HG03342 (cell line): Measurements from ENCODE around the gene AOAH.

Experiments
- ATAC-seq: cut with Tn5 transposase; IDR thresholded peaks from one replicate; pipeline ENCODE4 v1.9.1; 2021; ENCODE audit warnings: mild to moderate bottlenecking, moderate library complexity; ENCODE audit not compliant: unreplicated experiment

Gene AOAH, protein sequence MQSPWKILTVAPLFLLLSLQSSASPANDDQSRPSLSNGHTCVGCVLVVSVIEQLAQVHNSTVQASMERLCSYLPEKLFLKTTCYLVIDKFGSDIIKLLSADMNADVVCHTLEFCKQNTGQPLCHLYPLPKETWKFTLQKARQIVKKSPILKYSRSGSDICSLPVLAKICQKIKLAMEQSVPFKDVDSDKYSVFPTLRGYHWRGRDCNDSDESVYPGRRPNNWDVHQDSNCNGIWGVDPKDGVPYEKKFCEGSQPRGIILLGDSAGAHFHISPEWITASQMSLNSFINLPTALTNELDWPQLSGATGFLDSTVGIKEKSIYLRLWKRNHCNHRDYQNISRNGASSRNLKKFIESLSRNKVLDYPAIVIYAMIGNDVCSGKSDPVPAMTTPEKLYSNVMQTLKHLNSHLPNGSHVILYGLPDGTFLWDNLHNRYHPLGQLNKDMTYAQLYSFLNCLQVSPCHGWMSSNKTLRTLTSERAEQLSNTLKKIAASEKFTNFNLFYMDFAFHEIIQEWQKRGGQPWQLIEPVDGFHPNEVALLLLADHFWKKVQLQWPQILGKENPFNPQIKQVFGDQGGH

DNA sequence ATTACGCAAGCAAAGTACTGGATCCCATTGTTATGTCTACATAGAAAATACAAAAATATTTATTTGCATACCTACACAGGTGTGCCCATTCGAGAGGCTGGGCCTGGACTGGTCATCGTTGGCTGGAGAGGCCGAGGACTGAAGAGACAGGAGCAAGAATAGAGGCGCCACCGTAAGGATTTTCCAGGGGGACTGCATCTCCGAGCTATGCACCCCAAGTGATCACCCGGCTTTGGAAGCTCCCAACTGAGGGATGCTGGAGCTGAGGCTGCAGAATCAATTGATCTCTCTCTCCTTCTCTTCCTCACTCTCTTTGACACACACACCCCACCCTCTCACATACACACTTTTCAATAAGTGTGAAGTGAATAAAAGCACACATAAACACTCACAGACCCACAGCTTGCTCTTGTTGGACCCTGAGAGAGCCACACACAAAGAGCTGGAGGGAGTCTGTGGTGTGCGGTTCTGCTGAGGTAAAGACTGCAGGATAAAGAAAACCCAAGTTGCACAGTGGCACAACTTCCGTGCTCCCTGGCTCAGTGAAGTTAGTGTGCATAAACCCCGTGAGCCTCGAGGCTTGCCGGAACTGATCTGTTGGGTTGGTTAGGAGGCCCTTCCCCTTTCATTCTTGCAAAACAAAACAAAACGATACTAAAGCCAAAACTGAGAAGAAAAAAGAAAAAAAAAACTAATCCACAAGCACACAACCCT is at the start of gene AOAH:
Gene AOAH (minus strand): TSS at position 544 of the 714 bp plus-strand sequence. CDS start 346 bp downstream, at position 198.
- ATAC-seq = peak; percentile 91

DNA sequence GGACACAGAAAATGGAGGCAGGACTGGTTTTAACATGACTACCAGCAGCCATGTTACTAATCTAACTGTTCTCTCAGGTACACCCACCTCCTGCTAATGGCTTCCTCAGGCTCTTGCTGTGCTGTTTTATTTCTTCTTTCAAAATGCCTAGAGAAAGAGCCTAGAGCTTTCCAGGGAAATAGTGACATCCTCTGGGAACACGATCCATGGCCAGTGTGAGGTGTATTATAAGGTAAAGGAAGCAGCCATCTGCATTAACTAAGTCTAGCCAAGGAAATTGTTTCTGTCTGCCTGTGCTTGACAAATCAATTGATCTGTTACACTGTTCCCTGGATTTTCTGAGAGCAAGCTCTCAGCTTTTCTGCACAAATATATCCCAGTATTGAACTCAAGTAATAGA is 42.2 kb upstream of the AOAH start:
- ATAC-seq = no peak

- no peak for ATAC-seq
Measured at GRCh38 chr7:36765605-36766004, 41.3 kb upstream of the AOAH start.

GRCh38 chr7:36764929-36765328 is 40.6 kb upstream of the AOAH start:
- no peak for ATAC-seq

- no peak for ATAC-seq
Measured at GRCh38 chr7:36763132-36763816, 39.0 kb upstream of the AOAH start.

- ATAC-seq = no peak
Measured at GRCh38 chr7:36762394-36762793, 38.1 kb upstream of the AOAH start.

- no peak for ATAC-seq
Measured at GRCh38 chr7:36761835-36762234, 37.5 kb upstream of the AOAH start.

DNA sequence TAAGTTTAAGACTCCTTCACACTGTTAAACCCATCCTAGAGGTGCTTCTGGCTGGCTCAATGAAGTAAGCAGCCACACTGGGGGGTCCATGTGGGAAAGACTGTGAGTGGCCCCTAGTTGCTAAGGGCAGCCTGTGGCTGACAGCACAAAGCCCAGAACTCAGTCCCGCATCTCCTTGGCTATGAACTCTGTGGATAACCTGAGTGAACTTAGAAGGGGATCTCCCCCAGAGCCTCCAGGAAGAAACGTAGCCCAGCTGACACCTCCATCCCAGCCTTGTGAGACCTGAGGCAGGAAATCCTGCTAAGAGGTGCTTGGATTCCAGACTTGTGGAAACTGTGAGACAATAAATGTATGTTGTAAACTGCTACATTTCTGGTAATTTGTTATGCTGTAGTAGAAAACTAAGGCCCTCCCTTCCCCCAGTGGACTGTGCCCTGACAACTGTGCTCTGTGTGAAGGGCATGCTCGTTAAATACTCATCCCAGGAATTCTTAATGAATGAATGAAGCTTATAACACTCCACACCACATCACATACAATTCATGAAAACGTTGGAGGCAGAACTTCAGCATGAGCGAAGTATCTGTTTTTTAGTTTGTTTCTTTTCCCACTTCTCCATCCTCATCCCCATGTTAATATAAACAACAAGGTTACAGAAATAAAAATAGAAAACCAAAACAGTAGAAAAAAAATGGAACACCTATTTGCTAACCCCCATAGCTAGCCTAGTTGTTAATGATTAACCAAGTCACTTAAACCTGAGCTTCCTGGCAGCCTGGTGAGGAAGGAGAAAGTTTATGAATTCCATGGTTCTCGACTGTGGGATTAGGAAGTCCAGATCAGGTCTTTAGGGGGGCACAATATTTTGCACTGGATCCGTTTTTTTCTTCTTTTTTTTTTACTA is 36.8 kb upstream of the AOAH start:
- ATAC-seq = no peak

GRCh38 chr7:36758879-36759278 is 34.6 kb upstream of the AOAH start:
- ATAC-seq = no peak

DNA sequence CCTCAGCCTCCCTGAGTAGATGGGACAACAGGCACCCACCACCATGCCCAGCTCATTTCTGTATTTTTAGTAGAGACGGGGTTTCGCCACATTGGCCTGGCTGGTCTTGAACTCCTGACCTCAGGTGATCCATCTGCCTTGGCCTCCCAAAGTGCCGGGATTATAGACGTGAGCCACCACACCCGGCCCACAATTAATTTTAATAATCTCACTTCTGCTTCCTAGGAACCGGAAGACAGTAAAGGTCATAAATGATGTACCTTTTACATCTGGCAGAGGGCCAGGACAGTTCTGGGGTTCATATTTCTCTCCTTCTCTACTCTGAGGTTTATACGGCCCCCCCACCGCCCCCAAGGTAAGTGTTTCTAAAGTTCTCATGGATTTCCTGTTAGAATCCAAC is 31.2 kb upstream of the AOAH start:
- peak; percentile 74 for ATAC-seq

- no peak for ATAC-seq
Measured at GRCh38 chr7:36752026-36752711, 27.9 kb upstream of the AOAH start.

DNA sequence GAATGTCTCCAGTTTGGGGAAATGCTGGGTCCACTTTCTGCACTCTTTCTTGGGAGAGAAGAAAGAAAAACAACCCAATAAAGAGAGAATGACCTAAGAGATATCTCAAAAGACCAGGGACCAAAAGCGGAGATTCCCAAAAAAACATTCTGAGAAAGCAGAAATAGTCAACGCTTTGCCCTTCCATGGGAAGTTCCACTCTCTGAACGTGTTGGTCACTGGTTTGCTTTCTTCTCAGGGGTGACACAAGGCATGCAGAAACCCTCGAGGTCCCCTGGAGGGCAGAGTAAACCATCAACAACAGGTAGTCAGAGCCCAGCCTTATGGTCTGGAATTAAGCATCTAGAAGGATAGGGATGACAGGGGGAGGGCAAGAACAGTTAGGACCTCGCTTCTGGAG is 26.2 kb upstream of the AOAH start:
- ATAC-seq = no peak

GRCh38 chr7:36749282-36749960 is 25.1 kb upstream of the AOAH start:
- no peak for ATAC-seq

DNA sequence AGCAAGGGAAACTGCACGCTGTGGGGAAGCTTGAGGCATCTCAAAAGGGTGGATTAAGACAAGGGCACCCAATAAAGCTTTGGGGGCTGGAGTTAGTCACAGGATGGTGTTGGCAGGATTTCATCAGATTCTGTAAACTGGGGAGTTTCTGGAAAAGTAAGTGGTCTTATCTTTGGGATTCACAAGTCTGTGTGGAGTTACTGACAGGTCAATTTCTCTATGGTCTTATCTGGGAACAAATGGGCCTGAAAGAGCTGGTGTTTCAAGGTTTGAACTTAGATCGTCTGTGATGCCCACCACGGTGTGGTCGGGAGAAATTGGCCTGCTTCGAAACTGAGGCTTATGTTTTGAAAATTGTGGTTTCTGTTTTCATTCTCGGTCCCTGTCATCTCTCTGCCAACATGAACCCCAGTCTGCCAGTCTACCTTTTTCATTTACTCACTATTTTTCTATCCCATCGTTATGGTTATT is 23.8 kb upstream of the AOAH start:
- ATAC-seq = no peak

DNA sequence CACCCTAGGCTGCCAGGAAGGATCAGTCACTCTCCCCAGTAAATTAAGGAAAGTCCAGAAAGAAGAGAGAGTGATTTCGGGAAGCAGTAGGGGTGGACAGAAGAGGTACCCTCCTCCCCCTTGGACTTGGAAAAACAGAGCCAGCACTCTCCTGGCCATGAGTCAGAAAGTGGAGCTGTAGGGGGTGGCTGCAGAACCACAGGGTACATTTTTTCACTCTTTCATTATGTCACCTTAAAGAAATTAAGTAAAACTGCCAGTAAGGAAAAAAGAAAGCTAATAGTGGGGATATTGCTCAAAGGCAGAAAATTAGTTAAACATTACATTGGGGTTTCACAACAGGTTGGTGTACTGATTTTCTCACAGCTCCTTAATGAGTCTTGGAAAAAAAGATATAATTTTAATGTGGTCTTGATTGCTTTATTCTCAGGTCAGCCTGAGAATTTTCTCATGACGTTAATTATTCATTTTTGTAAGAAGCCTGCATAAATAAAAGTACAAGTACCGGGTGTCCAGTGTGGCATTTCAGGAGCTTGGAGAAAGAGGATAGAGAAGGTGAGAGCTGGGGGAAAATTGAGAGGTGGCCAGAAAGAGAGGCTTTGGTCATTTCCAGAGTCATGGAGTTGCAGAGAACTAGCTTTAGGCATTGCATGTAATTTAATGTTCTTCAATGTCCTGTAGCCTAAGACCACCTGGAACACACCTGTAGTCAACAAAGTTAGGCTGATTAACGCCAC is 23.2 kb upstream of the AOAH start:
- no peak for ATAC-seq

- ATAC-seq = no peak
Measured at GRCh38 chr7:36746347-36746746, 22.1 kb upstream of the AOAH start.

GRCh38 chr7:36742911-36743775 is 18.8 kb upstream of the AOAH start:
- peak; percentile 47 for ATAC-seq
